ENCODE results near the gene EDDM3A. TPM values are rescaled to one million over a fixed set of nuclear protein-coding genes. Genes with fewer than 3 reads are reported as not detected.
"Not testable (repeated sequence)": the region's sequence is repeated elsewhere in the genome, so short reads cannot be mapped to it uniquely, and the experiment has no call there.

The EDDM3A gene
- total RNA-seq, result not detected
- polyA plus RNA-seq, result not detected

- Mint-ChIP-seq H3K4me1 (no peaks in the 10 kb centered on the region), H3K27me3 (peaks cover 18 to 21% of the 10 kb centered on the region in 2 donors), H3K27ac (no peak within 1 kb of the TSS), H3K36me3 (no peaks in the 10 kb centered on the region), H3K4me3 (no peak within 1 kb of the TSS), H3K9me3 (peaks cover 0 to 3% (median 0%) of the 10 kb centered on the region in 5 donors)
- ChIA-PET CTCF (no interaction called here), POLR2A (no interaction called here)
- Histone ChIP-seq H3K27me3 (ENCODE audit: insufficient read depth, low read length, poor library complexity, severe bottlenecking) (no peaks in the 10 kb centered on the region), H3K27ac (ENCODE audit: low read depth, low read length) (no peak within 1 kb of the TSS), H3K9me3 (ENCODE audit: low read length) (no peaks in the 10 kb centered on the region), H3K4me3 (ENCODE audit: low read length) (no peak within 1 kb of the TSS), H3K4me1 (ENCODE audit: insufficient read depth, low read length) (no peaks in the 10 kb centered on the region), H3K36me3 (ENCODE audit: insufficient read depth, low read length) (no peaks in the 10 kb centered on the region)
- DNase-seq, result no peak
These were observed at the start of gene EDDM3A for GRCh38 chr14:20745571-20746358. Gene EDDM3A, plus strand, starts transcription at chr14:20745887. Its CDS starts 1,694 bp downstream, at chr14:20747581.

- no peaks in the 10 kb centered on the region for H3K36me3 ChIP-seq (ENCODE audit: insufficient read depth, low read length)
- H3K4me3 ChIP-seq (ENCODE audit: low read length), result no peak overlapping the region
- Mint-ChIP-seq H3K36me3 (no peaks in the 10 kb centered on the region), H3K4me3 (no peak overlapping the region), H3K27ac (no peak overlapping the region), H3K27me3 (peaks cover 7 to 11% of the 10 kb centered on the region in 2 donors), H3K4me1 (no peaks in the 10 kb centered on the region), H3K9me3 (no peaks in the 10 kb centered on the region)
- CTCF ChIA-PET, result interaction anchor here (0.7 to 2.9 kb wide), 12 partner anchors 21 to 370 kb away, joined by 3 to 12 read pairs (median 6); no protein-coding TSS in a partner anchor
- no peaks in the 10 kb centered on the region for H3K9me3 ChIP-seq (ENCODE audit: low read length)
- no peak overlapping the region for H3K27ac ChIP-seq (ENCODE audit: low read depth, low read length)
- H3K4me1 ChIP-seq (ENCODE audit: insufficient read depth, low read length), result no peaks in the 10 kb centered on the region
- H3K27me3 ChIP-seq (ENCODE audit: insufficient read depth, low read length, poor library complexity, severe bottlenecking), result no peaks in the 10 kb centered on the region
- no peak for DNase-seq
- POLR2A ChIA-PET, result interaction anchor here (0.7 kb wide), 1 partner anchor 42 kb away, joined by 3 read pairs; no protein-coding TSS in a partner anchor
These were observed 48.9 kb upstream of the EDDM3A start for GRCh38 chr14:20696764-20697163.

GRCh38 chr14:20697273-20698017 lies 48.2 kb upstream of the EDDM3A start:
- peak; percentile 41 to 68 (median 44) for DNase-seq
- H3K9me3 ChIP-seq (ENCODE audit: low read length), result no peaks in the 10 kb centered on the region
- POLR2A ChIA-PET, result no interaction called here
- no peak overlapping the region for H3K27ac ChIP-seq (ENCODE audit: low read depth, low read length)
- Mint-ChIP-seq H3K36me3 (no peaks in the 10 kb centered on the region), H3K4me1 (no peaks in the 10 kb centered on the region), H3K4me3 (no peak overlapping the region), H3K9me3 (no peaks in the 10 kb centered on the region), H3K27ac (no peak overlapping the region), H3K27me3 (peaks cover 5 to 9% of the 10 kb centered on the region in 2 donors)
- no peak overlapping the region for H3K4me3 ChIP-seq (ENCODE audit: low read length)
- CTCF ChIA-PET, result interaction anchor here (0.9 to 2.9 kb wide), 11 partner anchors 22 to 273 kb away, joined by 3 to 12 read pairs (median 7); no protein-coding TSS in a partner anchor
- no peaks in the 10 kb centered on the region for H3K36me3 ChIP-seq (ENCODE audit: insufficient read depth, low read length)
- H3K4me1 ChIP-seq (ENCODE audit: insufficient read depth, low read length), result no peaks in the 10 kb centered on the region
- H3K27me3 ChIP-seq (ENCODE audit: insufficient read depth, low read length, poor library complexity, severe bottlenecking), result no peaks in the 10 kb centered on the region

GRCh38 chr14:20698018-20698329 lies 47.7 kb upstream of the EDDM3A start:
- H3K4me1 ChIP-seq (ENCODE audit: insufficient read depth, low read length), result no peaks in the 10 kb centered on the region
- no peaks in the 10 kb centered on the region for H3K36me3 ChIP-seq (ENCODE audit: insufficient read depth, low read length)
- H3K27me3 ChIP-seq (ENCODE audit: insufficient read depth, low read length, poor library complexity, severe bottlenecking), result no peaks in the 10 kb centered on the region
- H3K4me1 Mint-ChIP-seq, result no peaks in the 10 kb centered on the region
- POLR2A ChIA-PET, result no interaction called here
- H3K9me3 Mint-ChIP-seq, result no peaks in the 10 kb centered on the region
- no peaks in the 10 kb centered on the region for H3K36me3 Mint-ChIP-seq
- no peak overlapping the region for H3K27ac Mint-ChIP-seq
- H3K27ac ChIP-seq (ENCODE audit: low read depth, low read length), result no peak overlapping the region
- H3K4me3 Mint-ChIP-seq, result no peak overlapping the region
- H3K9me3 ChIP-seq (ENCODE audit: low read length), result no peaks in the 10 kb centered on the region
- peaks cover 4 to 7% of the 10 kb centered on the region in 2 donors for H3K27me3 Mint-ChIP-seq
- no peak overlapping the region for H3K4me3 ChIP-seq (ENCODE audit: low read length)
- no peak for DNase-seq
- CTCF ChIA-PET, result interaction anchor here (0.8 to 1.9 kb wide), 7 partner anchors 157 to 273 kb away, joined by 3 to 7 read pairs (median 3); no protein-coding TSS in a partner anchor

GRCh38 chr14:20698934-20699333 lies 46.8 kb upstream of the EDDM3A start:
- Mint-ChIP-seq H3K9me3 (no peaks in the 10 kb centered on the region), H3K4me1 (no peaks in the 10 kb centered on the region), H3K27me3 (peaks cover 0 to 3% of the 10 kb centered on the region in 2 donors), H3K36me3 (no peaks in the 10 kb centered on the region), H3K4me3 (no peak overlapping the region), H3K27ac (peak overlapping the region in 1 of 8 donors; percentile 12)
- ChIA-PET POLR2A (no interaction called here), CTCF (interaction anchor here (0.8 to 1.9 kb wide), 7 partner anchors 156 to 272 kb away, joined by 3 to 7 read pairs (median 3); no protein-coding TSS in a partner anchor)
- H3K9me3 ChIP-seq (ENCODE audit: low read length), result no peaks in the 10 kb centered on the region
- no peak overlapping the region for H3K27ac ChIP-seq (ENCODE audit: low read depth, low read length)
- no peak for DNase-seq
- H3K27me3 ChIP-seq (ENCODE audit: insufficient read depth, low read length, poor library complexity, severe bottlenecking), result no peaks in the 10 kb centered on the region
- no peaks in the 10 kb centered on the region for H3K36me3 ChIP-seq (ENCODE audit: insufficient read depth, low read length)
- H3K4me1 ChIP-seq (ENCODE audit: insufficient read depth, low read length), result no peaks in the 10 kb centered on the region
- H3K4me3 ChIP-seq (ENCODE audit: low read length), result no peak overlapping the region

- Mint-ChIP-seq H3K27ac (no peak overlapping the region), H3K27me3 (peaks cover 0 to 3% of the 10 kb centered on the region in 2 donors), H3K36me3 (no peaks in the 10 kb centered on the region), H3K4me1 (no peaks in the 10 kb centered on the region), H3K9me3 (no peaks in the 10 kb centered on the region), H3K4me3 (no peak overlapping the region)
- no peaks in the 10 kb centered on the region for H3K27me3 ChIP-seq (ENCODE audit: insufficient read depth, low read length, poor library complexity, severe bottlenecking)
- H3K27ac ChIP-seq (ENCODE audit: low read depth, low read length), result no peak overlapping the region
- POLR2A ChIA-PET, result no interaction called here
- DNase-seq, result no peak
- no peak overlapping the region for H3K4me3 ChIP-seq (ENCODE audit: low read length)
- no peaks in the 10 kb centered on the region for H3K4me1 ChIP-seq (ENCODE audit: insufficient read depth, low read length)
- no peaks in the 10 kb centered on the region for H3K9me3 ChIP-seq (ENCODE audit: low read length)
- no peaks in the 10 kb centered on the region for H3K36me3 ChIP-seq (ENCODE audit: insufficient read depth, low read length)
- CTCF ChIA-PET, result interaction anchor here (1.3 to 2.6 kb wide), 5 partner anchors 9 to 271 kb away, joined by 4 to 10 read pairs (median 5); no protein-coding TSS in a partner anchor
These were observed 45.8 kb upstream of the EDDM3A start for GRCh38 chr14:20699931-20700330.

GRCh38 chr14:20700965-20701364 lies 44.7 kb upstream of the EDDM3A start:
- H3K9me3 Mint-ChIP-seq; POLR2A ChIA-PET; DNase-seq; H3K27ac ChIP-seq (ENCODE audit: low read depth, low read length); H3K4me3 ChIP-seq (ENCODE audit: low read length); H3K36me3 ChIP-seq (ENCODE audit: insufficient read depth, low read length); H3K27me3 ChIP-seq (ENCODE audit: insufficient read depth, low read length, poor library complexity, severe bottlenecking); H3K27ac Mint-ChIP-seq; H3K9me3 ChIP-seq (ENCODE audit: low read length); H3K36me3 Mint-ChIP-seq; H3K4me1 ChIP-seq (ENCODE audit: insufficient read depth, low read length); H3K4me3 Mint-ChIP-seq; H3K27me3 Mint-ChIP-seq; H3K4me1 Mint-ChIP-seq: not testable (repeated sequence)
- CTCF ChIA-PET, result interaction anchor here (0.6 to 2.6 kb wide), 5 partner anchors 10 to 270 kb away, joined by 3 to 10 read pairs (median 4); no protein-coding TSS in a partner anchor

Data from CD8-positive, alpha-beta memory T cell (primary cell).